ENCODE results near the gene MYO18A.

DNA sequence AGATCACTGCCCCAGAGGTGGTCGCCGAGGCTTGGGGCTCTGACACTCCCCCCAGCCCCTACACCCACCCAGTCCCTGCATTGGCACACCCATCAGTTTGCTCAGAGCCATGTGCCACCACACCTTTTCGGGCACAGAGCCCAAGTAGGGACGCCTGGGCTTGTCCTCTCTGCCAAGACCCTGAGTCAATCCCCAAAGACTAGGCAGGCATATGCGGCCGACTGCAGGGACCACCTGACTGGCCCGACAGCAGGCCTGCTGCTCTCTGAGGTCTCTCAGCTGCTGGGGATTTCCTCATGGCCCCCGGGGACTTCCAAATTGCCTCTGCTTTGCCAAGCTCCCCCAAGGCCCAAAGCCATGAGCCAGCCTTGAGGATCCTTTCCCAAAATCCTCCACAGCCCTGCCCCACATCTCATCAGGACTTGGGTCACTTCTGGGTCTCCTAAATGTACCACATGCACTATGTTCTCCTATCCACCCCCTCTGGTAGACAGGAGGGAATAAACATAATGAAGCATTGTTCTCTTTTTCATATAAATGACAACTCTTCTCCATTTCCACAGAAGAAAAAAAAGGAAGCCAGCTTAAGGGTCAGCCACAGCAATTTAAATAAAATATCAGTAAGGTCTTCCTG is 30.6 kb downstream of the MYO18A start:
- TF ChIP-seq, protein P1, sequence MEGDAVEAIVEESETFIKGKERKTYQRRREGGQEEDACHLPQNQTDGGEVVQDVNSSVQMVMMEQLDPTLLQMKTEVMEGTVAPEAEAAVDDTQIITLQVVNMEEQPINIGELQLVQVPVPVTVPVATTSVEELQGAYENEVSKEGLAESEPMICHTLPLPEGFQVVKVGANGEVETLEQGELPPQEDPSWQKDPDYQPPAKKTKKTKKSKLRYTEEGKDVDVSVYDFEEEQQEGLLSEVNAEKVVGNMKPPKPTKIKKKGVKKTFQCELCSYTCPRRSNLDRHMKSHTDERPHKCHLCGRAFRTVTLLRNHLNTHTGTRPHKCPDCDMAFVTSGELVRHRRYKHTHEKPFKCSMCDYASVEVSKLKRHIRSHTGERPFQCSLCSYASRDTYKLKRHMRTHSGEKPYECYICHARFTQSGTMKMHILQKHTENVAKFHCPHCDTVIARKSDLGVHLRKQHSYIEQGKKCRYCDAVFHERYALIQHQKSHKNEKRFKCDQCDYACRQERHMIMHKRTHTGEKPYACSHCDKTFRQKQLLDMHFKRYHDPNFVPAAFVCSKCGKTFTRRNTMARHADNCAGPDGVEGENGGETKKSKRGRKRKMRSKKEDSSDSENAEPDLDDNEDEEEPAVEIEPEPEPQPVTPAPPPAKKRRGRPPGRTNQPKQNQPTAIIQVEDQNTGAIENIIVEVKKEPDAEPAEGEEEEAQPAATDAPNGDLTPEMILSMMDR (IDR thresholded peaks at IDR 0.05; ENCODE audit: insufficient read depth, low read depth, low read length) = no peak
- no peak for TF ChIP-seq EZH2 (IDR thresholded peaks at IDR 0.05; ENCODE audit: insufficient read depth, low read length)
